HG03439 (cell line): ENCODE results near the gene RELB.
"Not testable (repeated sequence)": the region's sequence is repeated elsewhere in the genome, so short reads cannot be mapped to it uniquely, and the experiment has no call there.

Experiments used
- ATAC-seq: cut with Tn5 transposase; IDR thresholded peaks from one replicate; pipeline ENCODE4 v1.9.1; 2021; ENCODE audit warnings: mild to moderate bottlenecking, moderate library complexity; ENCODE audit not compliant: unreplicated experiment

RELB gene

DNA sequence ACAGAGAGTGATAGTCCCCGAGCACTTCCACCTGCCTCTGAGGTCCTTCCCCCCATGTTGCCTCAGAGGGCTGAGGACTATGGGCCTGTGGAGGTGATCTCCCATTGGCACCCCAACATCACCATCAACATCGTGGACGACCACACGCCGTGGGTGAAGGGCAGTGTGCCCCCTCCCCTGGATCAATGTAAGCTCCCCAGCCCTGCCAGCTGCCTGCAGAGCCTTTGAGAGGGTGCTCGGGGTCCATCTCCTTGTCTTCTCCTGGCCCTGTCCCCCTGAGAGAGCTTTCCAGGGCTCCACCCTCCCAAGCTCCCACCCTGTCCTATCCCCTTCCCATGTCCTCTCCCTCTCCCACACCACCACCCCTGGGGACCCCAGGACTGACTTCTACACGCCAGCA lies 14.9 kb upstream of the RELB start:
- no peak for ATAC-seq

DNA sequence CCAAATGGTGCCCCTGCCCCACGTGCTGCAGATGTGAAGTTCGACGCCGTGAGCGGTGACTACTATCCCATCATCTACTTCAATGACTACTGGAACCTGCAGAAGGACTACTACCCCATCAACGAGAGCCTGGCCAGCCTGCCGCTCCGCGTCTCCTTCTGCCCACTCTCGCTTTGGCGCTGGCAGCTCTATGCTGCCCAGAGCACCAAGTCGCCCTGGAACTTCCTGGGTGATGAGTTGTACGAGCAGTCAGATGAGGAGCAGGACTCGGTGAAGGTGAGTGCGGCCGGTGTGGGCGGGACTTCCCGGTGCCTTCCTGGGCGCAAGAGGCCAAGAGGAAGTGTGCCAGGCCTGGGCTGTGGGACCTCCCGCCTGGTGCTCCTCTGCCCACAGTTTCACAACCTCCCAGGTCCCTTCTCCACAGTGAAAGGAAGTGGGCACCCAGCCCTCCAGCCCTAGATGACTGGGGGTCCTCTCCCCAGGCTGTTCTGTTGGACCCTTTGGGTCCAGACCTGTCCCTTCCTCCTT lies 14.1 kb upstream of the RELB start:
- no peak for ATAC-seq

DNA sequence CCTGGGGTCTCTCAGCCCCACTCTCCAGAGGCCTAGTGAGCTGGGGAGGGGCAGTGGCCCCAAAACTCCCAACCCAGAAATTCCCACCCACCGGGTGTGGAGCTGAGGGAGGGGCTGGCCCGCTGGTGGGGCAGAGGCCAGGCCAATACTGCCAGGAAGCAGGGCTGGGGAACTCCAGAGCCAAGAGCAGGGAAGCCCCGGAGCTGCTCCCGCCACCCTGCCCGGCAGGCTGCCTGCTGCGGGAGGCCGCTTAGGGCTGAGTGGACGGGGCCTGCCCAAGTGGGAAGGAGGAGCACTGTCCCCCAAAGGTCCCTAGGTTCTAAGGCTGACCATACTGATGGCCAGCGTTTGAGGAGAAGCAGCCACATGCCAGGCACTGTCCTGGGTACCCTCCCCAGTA lies 13.0 kb upstream of the RELB start:
- ATAC-seq = no peak

DNA sequence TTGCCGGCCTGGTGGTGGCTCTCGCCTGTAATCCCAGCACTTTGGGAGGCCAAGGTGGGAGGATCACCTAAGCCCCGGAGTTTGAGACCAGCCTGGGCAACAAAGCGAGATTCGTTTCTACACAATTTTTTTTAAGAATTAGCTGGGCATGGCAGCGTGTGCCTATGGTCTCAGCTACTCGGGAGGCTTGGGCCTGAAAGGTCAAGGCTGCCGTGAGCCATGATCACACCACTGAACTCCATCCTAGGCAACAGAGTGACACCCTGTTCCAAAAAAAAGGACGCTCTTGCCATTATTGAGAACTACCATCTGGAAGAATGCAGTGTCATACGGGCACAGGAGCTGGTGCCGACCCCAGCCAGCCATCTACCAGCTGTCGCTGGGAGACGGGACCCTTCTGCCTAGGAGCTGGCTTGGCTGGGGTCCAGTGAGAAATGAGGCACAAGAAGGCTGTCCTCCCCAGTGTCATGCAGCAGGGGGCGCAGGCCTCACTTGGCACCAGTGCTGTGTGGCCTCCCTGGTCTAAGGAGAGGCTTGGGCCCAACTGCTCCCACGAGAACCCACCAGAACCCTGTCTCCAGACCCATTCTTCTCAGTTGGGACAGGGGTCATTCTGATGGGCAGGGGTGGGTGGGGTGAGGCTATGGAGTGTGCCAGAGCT lies 12.2 kb upstream of the RELB start:
- no peak for ATAC-seq

DNA sequence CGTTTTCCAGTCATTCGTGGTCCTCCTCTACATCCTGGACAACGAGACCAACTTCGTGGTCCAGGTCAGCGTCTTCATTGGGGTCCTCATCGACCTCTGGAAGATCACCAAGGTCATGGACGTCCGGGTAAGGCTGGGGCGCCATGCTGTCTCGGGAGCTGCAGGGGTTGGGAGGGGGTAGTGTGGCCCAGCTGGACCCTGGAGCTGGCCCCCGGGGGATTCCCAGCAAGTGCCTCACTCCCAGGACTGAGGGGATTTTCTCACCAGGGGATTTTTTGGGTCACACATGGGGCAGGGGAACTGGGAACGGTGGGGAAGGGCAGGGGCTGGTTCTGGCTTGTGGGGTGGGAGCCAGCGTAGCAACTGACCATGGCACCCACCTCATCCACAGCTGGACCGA lies 10.8 kb upstream of the RELB start:
- ATAC-seq = no peak

DNA sequence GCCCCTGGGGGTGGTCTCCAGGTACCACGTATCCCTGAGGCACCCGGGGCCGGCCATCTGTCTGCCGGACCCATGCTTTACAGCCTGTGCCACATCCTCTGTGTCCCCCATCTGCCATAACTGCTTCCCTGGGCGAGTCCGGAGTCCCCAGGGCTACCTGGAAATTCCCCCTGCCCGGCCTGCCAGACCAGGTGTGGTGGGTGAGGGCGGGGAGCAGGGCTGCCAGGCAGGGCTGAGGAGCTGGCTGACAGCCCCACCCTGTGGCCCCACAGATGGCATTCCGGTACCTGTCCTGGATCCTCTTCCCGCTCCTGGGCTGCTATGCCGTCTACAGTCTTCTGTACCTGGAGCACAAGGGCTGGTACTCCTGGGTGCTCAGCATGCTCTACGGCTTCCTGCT lies 10.3 kb upstream of the RELB start:
- no peak for ATAC-seq

DNA sequence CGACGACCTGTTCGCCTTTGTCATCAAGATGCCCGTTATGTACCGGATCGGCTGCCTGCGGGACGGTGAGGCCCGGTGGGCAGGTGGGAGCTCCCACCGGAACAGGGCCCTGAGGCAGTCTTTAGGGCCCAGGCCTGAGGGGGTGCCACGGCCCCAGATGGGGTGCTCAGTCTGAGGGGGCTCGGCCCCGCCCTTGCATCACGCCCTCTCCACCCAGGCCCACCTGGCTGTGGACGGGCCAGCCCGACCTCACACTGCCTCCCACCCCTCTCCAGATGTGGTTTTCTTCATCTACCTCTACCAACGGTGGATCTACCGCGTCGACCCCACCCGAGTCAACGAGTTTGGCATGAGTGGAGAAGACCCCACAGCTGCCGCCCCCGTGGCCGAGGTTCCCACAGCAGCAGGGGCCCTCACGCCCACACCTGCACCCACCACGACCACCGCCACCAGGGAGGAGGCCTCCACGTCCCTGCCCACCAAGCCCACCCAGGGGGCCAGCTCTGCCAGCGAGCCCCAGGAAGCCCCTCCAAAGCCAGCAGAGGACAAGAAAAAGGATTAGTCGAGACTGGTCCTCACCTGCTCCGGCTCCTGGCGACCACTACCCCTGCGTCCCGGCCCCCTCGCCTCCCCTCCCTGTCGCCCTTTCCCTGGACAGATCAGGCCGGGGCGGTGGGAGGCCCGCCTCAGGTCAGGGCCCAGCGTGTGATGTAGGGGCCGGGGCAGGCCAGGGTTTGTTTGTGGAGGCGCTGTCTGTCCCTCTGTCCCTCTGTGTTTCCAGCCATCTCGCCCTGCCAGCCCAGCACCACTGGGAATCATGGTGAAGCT lies 8.7 kb upstream of the RELB start:
- ATAC-seq = no peak

DNA sequence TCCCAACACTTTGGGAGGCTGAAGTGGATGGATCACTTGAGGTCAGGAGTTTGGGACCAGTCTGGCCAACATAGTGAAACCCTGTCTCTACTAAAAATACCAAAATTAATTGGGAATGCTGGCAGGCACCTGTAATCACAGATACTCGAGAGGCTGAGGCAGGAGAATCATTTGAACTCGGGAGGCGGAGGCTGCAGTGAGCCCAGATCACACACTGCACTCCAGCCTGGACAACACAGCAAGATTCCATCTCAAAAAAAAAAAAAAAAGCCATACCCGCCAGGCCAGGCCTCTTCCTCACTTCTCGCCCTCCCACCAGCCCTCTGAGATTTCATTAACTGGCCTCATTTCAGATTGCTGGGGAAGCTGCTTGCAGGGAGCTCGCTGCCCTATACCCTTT lies 7.7 kb upstream of the RELB start:
- ATAC-seq = no peak

DNA sequence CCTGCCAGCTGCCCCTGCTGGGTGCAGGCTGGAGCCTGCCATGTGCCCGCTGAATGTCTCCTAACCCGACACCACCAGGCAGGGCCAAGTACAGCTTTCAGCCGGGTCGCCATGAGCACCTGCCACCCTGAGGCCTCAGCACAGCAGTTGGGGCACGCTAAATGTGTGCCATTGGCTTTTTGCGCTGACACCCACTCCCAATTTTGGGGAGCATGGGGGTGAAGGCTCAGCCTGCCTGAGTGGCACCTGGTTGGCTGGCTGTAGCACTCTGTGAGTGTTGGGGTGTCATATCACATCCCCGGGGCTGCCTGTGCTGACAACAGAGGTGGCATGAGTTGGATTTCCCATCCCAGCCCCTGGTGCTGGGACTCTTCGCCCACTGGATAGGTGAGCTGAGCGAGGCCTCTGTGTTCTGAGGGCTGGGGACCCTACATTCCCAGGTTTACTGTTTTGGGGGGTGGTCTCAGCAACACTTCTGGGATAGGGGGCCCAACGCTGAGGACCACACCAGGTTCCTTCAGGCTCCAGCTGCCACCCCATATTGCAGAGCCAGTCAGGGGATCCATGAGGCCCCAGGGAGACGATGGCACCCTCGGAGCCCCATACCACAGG lies 7.2 kb upstream of the RELB start:
- no peak for ATAC-seq

DNA sequence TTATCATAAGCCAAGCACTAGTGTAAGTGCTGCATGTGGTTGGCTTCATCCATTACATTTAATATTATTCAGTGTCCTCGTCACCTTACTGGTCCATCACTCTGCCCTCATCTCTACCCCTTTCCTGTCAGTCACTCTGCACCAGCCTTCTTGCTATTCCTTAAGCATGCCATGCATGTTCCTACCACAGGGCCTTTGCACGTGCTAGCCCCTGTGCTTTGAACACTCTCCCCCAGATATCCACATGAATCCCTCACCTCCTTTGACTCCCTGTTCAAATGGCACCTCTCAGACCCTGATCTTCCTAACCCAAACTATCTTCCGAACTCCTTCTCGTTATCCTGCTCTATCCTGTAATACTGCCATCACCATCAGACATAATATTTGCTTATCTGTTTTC lies 3.2 kb upstream of the RELB start:
- ATAC-seq = no peak

DNA sequence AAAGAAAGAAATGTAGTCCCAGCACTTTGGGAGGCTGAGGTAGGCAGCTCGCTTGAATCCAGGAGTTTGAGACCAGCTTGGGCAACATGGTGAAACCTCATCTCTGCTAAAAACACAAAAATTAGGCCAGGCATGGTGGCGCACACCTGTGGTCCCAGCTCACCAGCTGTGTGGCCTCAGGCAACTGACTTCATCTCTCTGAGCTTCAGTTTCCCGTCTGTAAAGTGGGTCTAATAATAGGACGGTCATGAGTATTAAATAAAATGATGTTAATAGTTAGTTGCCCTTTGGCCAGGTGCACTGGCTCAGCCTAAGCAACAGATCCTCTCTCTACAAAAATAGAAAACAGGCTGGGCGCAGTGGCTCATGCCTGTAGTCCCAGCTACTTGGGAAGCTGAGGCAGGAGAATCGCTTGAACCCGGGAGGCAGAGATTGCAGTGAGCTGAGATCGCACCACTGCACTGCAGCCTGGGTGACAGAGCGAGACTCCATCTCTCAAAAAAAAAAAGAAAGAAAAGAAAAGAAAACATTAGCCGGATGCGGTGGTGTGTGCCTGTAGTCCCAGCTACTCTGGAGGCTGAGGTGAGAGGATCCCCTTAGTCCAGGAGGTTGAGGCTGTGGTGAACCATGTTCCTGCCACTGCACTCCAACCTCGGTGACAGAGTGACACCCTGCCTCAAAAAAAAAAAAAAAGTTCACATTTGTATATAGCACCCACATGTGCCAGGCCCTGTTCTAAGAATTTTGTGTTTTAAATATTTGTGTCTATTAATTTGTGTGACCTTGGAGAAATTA lies 1.9 kb upstream of the RELB start:
- ATAC-seq = not testable (repeated sequence)

DNA sequence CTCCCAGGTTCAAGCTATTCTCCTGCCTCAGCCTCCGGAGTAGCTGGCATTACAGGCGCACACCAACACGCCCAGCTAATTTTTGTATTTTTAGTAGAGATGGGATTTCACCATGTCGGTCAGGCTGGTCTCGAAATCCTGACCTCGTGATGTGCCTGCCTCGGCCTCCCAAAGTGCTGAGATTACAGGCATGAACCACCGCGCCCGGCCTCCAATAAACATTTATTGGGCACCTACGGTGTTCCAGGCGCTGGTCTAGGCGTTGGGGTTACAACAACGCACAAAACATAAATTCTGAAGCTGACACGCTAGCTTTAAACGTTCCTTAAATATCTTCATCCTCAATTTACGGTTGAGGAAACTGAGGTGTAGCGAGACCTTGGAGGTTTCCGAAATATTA lies 599 bp upstream of the RELB start:
- ATAC-seq = not testable (repeated sequence)

DNA sequence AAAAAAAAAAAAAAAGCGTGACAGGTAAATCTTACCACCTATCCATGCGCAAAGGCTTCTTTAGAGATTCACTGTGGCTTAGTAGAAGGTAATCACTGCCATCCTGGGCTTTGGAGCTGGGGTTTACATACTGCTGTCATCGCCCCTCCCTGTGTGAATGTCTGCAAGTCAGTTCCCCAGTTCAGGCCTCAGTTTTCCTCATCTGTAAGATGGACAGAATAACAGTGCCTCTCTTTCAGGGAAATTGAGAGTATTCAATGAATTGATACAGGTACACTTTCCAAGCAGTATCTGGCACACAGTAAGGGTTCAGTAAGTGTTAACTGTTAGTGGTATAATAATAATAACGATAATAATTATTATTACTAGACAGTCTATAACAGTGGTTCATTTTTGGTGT lies 2.2 kb downstream of the RELB start:
- ATAC-seq = no peak

DNA sequence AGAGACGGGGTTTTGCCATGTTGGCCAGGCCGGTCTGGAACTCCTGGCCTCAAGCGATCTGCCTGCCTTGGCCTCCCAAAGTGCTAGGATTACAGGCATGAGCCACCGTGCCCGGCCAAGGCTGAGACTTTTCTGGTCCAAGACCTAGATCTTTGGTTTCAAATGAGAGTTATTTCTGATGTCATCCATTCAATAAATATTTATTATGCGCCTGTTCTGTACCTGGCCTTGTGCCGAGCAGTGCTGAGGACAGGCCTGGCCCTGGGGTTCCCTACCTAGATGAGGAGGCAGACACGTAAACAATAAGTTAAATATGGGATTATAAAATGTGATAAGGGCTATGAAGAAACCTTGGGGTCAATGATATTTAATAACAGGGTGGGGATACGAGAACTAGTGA lies 4.5 kb downstream of the RELB start:
- ATAC-seq = no peak

DNA sequence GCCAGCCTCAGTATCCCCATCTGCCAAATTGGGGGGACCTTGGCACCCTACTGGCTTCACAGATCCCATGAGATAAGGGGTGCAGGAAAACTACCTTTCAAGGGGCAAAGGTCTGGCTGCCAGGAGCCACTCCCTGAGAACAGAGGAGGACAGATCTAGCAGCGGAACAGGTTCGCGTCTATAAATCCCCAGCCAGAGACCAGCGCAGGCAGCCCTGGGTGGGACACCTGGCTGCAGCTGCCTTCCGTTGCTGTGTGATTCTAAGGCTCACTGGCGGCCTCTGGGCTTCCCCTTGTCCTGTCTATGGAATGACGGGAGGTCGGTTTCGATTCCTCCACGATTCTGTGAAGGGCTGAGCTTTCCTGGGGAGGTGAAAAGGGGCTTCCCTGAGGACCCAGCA lies 7.3 kb downstream of the RELB start:
- no peak for ATAC-seq

DNA sequence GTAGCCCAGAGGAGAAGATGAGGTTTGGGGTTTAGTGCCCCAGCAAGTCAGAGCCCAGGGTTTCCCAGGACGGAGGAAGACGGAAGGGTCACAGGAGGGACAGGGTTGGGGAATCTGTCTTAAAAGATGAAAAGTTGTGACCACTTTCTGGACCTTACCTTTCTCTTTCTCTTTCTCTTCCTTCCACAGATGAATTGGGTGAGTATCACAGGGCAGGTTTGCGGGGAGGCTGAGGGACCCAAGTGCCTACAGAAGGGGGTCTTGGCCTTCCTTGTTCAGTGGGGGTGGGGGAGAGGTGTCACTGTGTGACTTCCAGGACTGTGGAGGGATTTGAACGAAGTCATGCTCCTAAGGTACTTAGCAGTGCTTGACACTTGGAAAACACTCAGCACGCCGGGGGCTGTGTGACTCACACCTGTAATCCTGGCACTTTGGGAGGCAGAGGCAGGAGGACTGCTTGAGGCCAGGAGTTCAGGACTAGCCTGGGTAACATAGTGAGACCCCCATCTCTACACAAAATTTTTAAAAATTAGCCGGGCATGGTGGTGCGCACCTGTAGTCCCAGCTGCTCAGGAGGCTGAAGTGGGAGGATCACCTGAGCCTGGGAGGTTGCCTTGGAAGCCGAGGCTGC lies 8.5 kb downstream of the RELB start:
- ATAC-seq = no peak

DNA sequence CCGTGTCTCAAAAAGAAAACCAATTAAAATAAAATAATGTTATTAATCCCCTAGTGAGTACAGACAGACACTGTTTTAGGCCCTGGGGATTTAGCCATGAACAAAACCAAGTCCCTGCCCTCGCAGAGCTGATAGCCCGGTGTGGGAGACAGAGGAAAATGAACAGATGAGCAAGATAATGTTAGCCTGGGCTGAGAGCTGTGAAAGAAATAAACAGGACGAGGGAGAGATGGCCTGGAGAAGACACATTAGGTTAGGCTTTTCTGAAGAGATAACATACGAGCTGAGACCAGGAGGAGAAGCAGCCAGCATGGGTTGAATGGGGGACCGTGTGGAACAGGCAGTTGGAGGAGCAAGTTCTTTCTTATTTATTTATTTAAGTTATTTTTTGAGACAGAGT lies 9.0 kb downstream of the RELB start:
- no peak for ATAC-seq

DNA sequence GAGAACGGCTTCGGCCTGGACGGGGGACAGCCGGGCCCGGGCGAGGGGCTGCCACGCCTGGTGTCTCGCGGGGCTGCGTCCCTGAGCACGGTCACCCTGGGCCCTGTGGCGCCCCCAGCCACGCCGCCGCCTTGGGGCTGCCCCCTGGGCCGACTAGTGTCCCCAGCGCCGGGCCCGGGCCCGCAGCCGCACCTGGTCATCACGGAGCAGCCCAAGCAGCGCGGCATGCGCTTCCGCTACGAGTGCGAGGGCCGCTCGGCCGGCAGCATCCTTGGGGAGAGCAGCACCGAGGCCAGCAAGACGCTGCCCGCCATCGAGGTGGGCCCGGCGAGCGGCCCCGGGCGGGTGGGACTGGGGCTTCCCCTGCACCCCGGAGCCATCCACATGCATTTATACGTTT lies 10.7 kb downstream of the RELB start:
- no peak for ATAC-seq

DNA sequence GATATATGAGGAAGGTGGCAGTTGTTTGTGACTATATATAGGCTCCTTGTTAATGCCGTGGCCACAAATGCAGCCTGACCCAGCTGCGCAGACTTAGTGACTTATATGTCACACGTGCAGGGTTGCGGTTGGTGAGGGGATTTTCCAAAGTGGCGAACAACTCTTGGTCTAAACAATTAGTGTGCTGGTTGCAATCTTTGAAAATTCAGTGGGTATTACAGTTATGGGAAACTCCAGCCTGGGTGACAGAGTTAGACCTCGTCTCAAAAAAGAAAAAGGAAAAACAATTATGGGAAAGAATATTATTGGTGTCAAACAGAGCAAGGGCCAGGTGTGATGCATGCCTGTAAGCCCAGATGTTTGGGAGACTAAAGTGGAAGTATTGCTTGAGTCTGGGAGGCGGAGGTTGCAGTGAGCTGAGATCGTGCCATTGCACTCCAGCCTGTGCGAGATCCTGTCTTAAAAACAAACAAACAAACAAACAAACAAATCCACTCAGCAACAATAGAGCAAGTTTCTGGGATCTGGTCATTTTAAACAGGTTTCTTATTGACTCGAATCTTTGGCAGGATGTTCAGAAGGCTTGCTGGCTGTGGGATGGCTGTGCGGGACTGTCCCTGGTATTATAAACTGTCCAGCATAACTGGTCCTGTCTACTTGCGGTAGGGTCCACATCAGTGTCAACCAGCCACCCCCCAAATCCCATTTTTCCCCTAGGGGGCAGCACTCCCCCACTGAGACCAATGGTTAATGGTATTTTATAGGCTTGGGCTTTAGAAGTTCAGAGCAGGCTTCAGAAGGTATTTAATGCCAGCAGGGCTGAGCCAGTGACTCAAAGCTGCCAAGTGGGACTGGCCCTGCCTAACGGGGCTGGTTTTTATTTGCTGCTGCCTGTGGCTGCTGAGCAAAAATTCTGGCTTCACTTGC lies 15.4 kb downstream of the RELB start:
- ATAC-seq = peak; percentile 73

DNA sequence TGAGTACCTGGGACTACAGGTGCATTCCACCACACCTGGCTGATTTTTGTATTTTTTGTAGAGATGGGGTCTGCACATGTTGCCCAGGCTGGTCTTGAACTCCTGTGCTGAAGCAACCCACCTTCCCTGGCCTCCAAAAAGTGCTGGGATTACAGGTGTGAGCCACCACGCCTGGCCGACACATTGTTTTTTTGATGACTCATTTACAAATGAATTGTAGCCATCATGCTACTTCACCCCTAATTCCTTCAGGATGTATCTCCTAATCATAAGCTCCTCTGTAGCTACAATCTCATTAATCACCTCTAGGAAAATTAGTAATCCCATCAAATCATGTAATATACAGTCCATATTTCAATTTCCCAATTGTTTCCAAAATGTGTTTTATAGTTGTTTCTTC lies 17.9 kb downstream of the RELB start:
- no peak for ATAC-seq
